Testis (tissue), 2 donors: ENCODE measurements around the gene LYSMD1.

Experiments used
- POLR2A ChIP-seq: fragments of 450-650 bp; IDR thresholded peaks from one replicate; pipeline ENCODE4 v1.6.1; 2017; ENCODE audit warnings: antibody characterized with exemption, mild to moderate bottlenecking, moderate library complexity
- TF ChIP-seq, protein P1 (sequence below), 3 experiments: fragments of 450-650 bp in 2 of 3; fragments of 200-600 bp in 1 of 3; sonication (generic) in 1 of 3; IDR thresholded peaks; one replicate each; pipeline ENCODE4 v1.5.1; 2016 to 2019; ENCODE audit warnings: antibody characterized with exemption in 3 of 3, mild to moderate bottlenecking in 2 of 3, moderate library complexity in 1 of 3

DNA sequence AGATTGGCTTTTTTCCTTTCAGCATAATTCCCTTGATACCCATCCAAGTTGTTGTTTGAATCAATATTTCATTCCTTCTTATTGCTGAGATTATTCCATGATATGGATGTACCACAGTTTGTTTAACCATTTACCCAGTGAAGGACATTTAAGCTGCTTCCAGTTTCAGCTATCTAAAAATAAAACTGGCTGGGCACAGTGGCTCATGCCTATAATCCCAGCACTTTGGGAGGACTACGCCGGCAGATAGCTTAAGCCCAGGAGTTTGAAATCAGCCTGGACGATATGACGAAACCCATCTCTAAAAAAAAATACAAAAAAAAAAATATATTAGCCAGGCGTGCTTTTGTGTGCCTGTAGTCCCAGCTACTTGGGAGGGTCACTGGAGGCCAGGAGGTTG lies 51.8 kb downstream of the LYSMD1 start:
- no peak for TF ChIP-seq POLR2A
- TF ChIP-seq, protein P1, sequence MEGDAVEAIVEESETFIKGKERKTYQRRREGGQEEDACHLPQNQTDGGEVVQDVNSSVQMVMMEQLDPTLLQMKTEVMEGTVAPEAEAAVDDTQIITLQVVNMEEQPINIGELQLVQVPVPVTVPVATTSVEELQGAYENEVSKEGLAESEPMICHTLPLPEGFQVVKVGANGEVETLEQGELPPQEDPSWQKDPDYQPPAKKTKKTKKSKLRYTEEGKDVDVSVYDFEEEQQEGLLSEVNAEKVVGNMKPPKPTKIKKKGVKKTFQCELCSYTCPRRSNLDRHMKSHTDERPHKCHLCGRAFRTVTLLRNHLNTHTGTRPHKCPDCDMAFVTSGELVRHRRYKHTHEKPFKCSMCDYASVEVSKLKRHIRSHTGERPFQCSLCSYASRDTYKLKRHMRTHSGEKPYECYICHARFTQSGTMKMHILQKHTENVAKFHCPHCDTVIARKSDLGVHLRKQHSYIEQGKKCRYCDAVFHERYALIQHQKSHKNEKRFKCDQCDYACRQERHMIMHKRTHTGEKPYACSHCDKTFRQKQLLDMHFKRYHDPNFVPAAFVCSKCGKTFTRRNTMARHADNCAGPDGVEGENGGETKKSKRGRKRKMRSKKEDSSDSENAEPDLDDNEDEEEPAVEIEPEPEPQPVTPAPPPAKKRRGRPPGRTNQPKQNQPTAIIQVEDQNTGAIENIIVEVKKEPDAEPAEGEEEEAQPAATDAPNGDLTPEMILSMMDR (IDR thresholded peaks at IDR 0.05): no peak
